NCI-H2107 (cell line): Measurements from ENCODE around the gene HERC4.
"Not testable (repeated sequence)": the region's sequence is repeated elsewhere in the genome, so short reads cannot be mapped to it uniquely, and the experiment has no call there.

Experiments used
- DNase-seq: peaks from one replicate; lab custom pipeline; 2025; lab: John Stamatoyannopoulos, UW

Gene HERC4

DNA sequence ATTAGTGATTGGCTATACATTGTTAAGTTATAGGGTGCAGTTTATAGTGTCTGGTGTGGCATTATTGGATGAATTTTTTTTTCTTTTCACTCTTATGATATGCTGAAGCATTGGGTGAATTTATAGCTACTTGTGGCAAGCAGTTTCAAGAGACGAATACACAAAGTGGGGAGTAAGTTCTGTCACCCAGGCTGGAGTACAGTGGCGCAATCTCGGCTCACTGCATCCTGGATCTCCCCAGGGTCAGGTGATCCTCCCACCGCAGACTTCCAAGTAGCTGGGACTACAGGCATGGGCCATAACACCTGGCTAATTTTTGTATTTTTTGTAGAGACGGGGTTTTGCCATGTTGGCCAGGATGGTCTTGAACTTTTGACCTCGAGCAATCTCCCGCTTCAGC is 196.9 kb downstream of the HERC4 start:
- no peak for DNase-seq

DNA sequence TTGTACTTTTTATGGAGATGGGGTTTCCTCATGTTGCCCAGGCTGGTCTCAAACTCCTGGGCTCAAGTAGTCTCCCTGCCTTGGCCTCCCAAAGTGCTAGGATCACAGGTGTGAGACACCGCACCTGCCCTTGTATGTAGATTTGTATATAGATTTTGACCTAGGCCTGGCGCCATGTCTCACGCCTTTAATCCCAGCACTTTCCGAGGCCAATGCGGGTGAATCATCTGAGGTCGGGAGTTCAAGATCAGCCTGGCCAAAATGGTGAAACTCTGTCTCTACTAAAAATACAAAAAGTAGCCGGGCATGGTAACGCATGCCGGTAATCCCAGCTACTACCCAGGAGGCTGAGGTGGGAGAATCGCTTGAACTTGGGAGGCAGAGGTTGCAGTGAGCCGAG is 197.7 kb downstream of the HERC4 start:
- DNase-seq: not testable (repeated sequence)

DNA sequence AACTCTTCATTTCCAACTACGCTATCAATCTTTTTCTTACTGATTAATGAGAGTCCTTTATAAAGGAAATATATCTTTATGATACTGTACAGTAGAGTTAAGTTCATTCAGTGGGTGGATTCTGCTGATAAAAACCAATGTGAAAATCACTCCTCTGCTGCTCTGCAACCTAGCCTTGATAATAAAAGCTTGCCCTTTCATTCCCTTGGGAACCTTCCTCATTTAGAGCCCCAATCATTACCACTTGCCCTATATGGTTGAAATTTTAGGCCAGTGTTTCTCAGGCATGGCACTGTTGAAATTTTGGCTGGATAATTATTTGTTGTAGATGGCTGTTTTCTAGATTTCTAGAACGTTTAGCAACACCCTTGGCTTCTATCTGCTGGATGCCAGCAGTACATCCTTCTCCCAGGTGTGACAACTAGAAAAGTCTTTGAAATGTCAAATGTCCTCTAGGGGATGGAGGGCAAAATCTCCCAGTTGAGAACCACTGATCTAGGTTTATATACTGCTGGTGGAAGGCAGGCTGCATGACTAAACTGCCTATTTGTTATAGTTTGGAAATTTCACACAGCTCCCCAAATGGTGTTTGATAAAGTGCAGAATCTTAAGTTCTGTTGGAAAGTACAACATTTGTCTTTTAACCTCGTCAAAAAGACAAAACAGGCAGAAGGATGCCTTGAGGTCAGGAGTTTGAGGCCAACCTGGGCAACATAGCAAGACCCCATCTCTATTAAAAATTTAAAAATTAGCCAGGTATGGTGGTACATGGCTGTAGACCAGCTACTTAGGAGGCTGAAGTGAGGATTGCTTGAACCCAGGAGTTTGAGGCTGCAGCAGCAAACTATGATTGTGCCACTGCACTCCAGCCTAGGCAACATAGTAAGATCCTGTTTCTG is 199.5 kb downstream of the HERC4 start:
- DNase-seq: no peak
